GM18505 (cell line): ENCODE data around the gene TMED1.

ENCODE experiments used
- ATAC-seq: cut with Tn5 transposase; IDR thresholded peaks from one replicate; pipeline ENCODE4 v1.9.1; 2021; ENCODE audit not compliant: unreplicated experiment
- POLR2A ChIP-seq: IDR thresholded peaks from 4 replicates; pipeline ENCODE4 v1.6.1; 2011; ENCODE audit warnings: borderline replicate concordance; ENCODE audit not compliant: insufficient read depth, insufficient read length; ENCODE audit errors: extremely low read depth

The TMED1 gene

GRCh38 chr19:10800488-10800887 lies 35.5 kb downstream of the TMED1 start:
- TF ChIP-seq POLR2A: no peak

GRCh38 chr19:10797541-10798256 lies 38.3 kb downstream of the TMED1 start:
- ATAC-seq: no peak
- TF ChIP-seq POLR2A: no peak

More at GRCh38 chr19:10800488-10800887, 35.5 kb downstream of the TMED1 start:
- ATAC-seq: no peak

GRCh38 chr19:10797078-10797477 lies 38.9 kb downstream of the TMED1 start:
- ATAC-seq: no peak
- TF ChIP-seq POLR2A: no peak

GRCh38 chr19:10796653-10797052 lies 39.4 kb downstream of the TMED1 start:
- no peak for ATAC-seq
- no peak for TF ChIP-seq POLR2A

- TF ChIP-seq POLR2A: no peak
- no peak for ATAC-seq
These were observed 46.1 kb downstream of the TMED1 start for GRCh38 chr19:10789866-10790265.

- ATAC-seq: no peak
- no peak for TF ChIP-seq POLR2A
These were observed 47.9 kb downstream of the TMED1 start for GRCh38 chr19:10788146-10788545.

- ATAC-seq: no peak
These were observed 51.8 kb downstream of the TMED1 start for GRCh38 chr19:10784257-10784656.

GRCh38 chr19:10782795-10783194 lies 53.2 kb downstream of the TMED1 start:
- ATAC-seq: no peak
- TF ChIP-seq POLR2A: no peak

More at GRCh38 chr19:10784257-10784656, 51.8 kb downstream of the TMED1 start:
- no peak for TF ChIP-seq POLR2A
